ENCODE results near the gene TDRD12. TPM values are rescaled to one million over a fixed set of nuclear protein-coding genes. Genes with fewer than 3 reads are reported as not detected.

Gene TDRD12
- polyA plus RNA-seq, 4 donors = 0.26 to 1.1 (median 0.50) TPM

DNA sequence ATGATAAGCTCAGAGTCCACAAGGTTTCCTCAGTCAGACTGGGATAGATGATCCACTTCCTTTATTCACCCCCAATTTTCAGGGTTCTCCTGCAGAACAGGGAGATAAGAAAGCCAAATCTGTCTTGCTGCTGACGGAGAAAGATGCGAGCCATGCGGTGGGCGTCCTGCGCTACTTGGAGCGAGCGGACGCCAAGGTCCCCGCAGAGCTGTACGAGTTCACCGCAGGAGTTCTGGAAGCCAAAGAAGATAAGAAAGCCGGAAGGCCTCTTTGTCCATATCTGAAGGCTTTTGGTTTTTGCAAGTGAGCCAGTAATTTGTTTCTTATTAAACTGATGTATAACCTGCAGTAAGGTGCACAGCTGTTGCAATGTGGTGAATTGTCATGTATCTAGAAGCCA is 83.3 kb downstream of the TDRD12 start:
- DNase-seq (ENCODE audit: low read depth in 4 of 4, low spot score in 3 of 4) = no peak

DNA sequence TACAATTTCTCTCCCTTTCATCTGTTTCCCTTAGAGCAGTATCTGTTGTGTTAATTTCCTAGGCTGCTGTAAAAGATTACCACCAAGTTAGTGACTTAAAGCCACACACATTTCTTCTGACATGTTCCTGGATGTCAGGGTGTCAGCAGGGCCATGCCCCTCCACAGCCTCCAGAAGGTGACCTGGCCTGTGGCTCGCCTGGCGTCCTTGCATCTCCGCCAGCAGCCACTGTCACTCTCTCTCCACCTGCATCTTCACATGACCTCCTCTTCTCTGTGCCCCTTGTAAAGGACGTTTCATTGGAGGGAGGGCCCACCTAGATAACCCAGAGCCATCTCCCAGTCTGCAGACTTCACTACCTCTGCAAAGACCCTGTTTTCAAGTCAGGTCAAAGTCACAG is 88.7 kb downstream of the TDRD12 start:
- DNase-seq (ENCODE audit: low read depth in 4 of 4, low spot score in 3 of 4) = no peak

DNA sequence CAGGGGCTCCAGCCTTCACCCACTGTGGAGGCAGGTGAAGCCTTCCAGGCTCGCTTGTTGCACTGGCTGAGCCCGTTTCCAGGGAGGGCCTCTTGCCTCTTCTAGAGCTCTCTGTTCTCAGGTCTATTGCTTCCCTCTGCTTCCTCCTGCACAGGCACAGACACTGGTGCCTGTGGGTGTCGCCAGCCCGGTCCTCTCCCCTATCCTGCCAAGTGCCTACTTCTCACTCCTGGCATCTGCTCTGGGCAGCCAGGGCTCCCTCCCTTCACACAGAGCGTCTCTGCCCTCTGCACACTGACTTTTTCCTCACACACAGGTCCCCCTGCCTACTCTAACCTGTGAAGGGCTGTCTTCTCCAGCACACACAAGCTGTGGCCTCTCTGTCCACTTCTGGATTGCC is 89.7 kb downstream of the TDRD12 start:
- DNase-seq (ENCODE audit: low read depth in 4 of 4, low spot score in 3 of 4) = no peak

DNA sequence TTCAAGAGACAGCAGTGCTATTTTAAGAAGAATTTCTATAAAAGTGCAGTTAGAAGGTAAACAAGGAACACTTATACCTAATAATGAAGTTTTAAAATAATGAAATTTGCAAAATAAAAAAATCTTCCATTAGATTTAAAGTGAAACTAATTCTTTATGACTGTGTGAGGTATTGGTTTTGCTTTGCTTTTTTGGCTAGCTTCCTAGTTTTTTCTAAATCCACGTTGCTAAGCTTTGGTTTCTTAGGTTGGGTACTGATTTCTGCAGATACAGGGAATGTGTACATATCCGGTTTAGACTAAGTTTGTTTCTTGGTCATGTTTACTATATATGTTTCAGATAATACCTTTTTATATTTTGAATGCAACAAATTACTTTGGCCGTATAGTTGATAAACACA is 90.2 kb downstream of the TDRD12 start:
- no peak for DNase-seq (ENCODE audit: low read depth in 4 of 4, low spot score in 3 of 4)

DNA sequence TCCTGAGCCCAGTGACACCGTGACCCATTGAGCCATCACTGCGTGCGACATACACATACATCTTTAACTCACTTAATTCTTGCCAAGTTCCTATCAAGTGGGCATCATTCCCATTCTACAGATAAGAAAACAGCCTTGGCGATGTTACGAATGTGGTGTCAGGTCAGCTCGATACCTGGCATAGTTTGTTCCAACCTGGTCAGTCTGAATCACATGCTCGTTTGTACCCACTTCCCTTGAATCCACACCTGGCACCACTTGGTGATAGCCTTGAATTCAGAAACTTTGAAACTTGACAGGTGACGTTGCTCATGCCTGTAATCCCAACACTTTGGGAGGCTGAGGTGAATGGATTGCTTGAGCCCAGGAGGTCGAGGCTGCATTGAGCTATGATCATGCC is 90.9 kb downstream of the TDRD12 start:
- no peak for DNase-seq (ENCODE audit: low read depth in 4 of 4, low spot score in 3 of 4)

DNA sequence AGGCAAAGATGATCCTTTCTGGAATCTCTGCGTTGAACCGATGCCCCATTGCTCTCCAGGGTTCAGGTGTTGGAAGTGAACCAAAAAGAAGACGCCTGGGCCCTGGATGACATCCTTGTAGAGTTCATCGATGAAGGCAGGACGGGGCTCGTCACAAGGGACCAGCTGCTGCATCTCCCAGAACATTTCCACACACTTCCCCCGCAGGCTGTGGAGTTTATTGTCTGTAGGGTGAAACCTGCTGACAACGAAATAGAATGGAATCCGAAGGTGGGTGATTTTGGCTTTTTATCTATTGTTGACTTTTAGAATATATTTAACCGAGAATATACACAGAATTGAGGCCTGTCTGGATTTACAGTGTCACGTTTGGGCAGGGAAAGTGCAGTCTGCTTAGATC is 91.6 kb downstream of the TDRD12 start:
- no peak for DNase-seq (ENCODE audit: low read depth in 4 of 4, low spot score in 3 of 4)

DNA sequence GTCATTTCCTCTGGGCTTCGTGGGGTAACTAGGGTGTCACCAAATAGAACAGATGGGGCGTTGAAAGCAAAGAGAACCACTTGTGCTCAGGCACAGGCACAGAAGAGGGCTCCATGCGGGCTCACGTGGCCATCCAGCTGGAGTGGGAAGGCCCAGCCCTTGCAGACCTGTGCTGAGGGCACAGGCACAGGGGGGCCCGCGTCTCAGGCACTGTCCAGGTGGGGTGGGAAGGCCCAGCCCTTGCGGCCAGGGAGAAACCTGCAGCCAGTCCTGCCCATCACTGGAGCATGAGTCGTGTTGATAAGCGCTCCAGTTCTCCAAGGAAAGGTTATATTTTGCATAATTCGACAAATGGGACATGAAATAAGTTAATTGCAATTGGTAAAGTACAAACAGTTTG is 92.5 kb downstream of the TDRD12 start:
- DNase-seq (ENCODE audit: low read depth in 4 of 4, low spot score in 3 of 4) = no peak

DNA sequence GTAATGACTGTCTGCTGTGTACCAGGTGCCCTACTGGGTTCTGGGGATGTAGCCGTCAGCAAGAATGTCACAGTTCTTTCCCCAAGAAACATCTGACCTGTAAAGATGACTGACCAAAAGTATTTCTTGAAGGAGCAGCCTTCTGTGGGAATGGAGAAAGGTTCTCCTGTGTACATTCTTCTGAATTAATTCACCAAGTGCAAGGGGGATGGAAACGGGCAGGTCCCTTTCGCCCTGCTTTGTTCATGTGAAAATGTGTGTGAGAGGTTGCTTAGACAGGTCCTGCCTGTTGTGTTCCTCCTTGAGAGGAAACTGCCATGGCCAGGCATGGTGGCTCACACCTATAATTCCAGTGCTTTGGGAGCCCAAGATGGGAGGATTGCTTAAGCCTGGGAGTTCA is 93.0 kb downstream of the TDRD12 start:
- DNase-seq (ENCODE audit: low read depth in 4 of 4, low spot score in 3 of 4) = no peak

DNA sequence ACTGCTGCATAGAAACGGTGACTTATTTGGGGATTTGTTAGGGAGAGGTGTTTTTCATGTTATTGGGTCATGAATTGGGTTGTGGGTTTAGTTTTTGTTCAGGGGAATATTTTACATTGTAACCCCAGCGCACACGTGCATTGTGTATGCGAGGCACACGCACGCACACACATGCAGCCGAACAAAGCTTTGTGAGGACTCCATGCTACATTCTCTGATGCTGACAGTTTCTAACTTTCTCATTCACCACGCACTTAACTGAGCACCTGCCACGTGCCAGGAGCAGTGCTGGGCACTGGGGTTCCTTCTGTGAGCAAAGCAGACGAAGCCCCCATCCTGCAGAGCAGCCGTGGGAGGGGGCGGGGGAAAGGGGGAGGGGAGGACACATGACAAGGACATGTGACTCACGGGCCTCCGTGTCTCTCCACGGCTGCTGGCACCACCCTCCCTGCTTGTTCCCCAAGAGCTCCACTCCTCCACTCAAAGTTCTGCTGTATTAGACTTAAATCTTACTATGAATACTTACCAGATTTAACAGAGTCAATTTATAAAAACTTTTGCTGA is 94.4 kb downstream of the TDRD12 start:
- no peak for DNase-seq (ENCODE audit: low read depth in 4 of 4, low spot score in 3 of 4)

DNA sequence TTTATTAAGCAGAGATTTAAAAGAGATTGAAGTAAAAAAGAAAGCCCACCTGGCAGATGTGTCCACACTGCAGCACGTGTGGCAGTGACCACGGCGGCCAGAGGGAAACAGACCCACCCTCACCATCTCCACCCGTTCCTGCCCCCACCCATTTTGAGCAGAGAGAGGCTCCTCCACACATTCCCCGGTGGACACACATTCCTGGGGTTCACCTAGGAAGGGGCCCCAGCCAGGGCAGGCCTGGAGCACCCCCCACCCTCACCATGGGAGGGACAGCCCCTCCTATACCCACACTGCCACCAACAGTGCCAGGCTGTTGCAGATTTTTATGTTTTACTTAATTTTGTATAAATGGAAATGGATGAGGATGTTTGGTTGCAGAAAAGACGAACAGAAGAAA is 95.1 kb downstream of the TDRD12 start:
- DNase-seq (ENCODE audit: low read depth in 4 of 4, low spot score in 3 of 4) = no peak

DNA sequence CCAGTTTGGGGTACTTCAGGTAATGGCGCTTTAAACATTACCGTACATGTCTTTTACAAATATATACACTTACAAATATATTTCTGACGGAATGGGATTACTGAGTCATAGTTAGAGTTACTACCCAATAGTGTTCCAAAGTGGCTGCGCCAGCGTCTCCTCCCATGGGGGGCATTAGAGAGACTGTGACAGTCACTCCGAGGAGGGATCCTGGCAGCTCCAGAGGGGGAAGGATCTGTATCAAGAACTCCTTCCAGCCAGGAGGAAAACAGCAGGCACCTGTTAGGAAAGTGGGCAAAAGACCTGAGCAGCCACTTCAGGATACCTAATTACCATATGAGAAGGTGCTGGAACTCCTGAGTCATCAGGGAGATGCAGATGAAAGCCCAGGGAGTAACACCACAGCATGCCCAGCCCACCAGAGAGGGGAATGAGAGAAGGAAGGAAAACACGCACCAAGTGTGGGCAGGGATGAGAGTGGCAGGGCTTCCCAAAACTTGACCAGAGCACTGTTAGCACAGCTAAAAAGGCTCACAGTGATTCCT is 97.1 kb downstream of the TDRD12 start:
- DNase-seq (ENCODE audit: low read depth in 4 of 4, low spot score in 3 of 4) = no peak

DNA sequence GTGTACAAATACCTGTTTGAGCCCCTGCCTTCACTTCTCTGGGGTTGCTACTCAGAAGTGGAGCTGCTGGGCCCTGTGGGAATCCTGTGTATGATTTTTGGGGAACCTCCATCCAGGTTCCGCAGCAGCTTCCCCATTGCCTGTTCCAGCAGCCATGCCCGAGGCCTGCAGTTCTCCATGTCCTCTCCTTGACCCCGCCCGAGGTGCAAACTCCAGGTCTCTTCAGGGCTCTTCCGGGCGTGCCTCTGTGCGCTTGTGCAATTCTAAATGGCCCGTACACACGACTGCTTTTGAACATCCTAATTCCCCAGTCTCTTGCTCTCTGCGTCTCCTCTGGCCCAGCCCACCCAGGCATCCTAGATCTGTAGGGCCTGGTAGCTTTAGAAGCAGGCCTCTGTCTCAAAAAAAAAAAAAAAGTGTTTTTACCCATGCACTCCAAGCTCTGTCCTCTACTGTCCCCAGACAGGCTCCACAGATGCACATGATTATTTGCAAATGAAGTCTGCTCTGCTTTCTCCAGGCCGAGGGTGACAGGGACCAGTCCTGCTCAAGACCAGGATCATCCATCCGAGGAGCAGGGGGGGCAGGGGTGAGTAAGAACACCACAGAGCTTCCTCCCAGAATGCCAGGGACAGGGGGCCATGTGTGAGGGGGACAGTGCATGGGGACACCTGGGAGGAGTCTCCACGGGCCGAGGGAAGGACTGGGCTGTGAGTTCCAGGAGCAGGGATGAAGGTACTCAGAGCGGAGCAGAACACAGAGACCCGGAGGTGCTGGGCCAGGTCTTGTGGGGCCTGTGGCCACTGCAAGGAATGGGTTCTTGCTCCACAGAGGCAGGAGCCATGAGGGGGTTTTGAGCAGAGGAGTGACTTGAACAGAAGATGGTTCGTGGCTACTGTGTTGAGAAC is 98.3 kb downstream of the TDRD12 start:
- DNase-seq (ENCODE audit: low read depth in 4 of 4, low spot score in 3 of 4) = no peak

DNA sequence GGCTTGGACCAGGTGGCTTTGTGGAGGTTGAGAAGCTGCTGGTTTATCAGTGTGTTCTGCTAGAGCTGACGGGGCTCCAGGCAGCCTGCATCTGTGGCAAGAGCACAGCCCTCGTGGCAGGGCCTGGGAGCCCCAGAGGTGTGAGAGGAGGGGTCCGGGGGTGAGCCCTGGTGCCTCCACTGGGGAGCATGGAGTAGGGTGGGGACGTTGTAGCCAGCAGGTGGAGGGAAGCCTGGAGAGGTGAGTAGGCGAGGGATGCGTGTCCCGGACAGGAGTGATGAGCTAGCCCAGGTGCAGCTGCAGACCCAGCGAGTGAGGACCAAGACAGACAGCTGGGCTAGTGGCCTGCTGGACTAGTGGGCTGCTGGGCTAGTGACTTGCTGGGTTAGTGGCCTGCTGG is 99.0 kb downstream of the TDRD12 start:
- no peak for DNase-seq (ENCODE audit: low read depth in 4 of 4, low spot score in 3 of 4)

DNA sequence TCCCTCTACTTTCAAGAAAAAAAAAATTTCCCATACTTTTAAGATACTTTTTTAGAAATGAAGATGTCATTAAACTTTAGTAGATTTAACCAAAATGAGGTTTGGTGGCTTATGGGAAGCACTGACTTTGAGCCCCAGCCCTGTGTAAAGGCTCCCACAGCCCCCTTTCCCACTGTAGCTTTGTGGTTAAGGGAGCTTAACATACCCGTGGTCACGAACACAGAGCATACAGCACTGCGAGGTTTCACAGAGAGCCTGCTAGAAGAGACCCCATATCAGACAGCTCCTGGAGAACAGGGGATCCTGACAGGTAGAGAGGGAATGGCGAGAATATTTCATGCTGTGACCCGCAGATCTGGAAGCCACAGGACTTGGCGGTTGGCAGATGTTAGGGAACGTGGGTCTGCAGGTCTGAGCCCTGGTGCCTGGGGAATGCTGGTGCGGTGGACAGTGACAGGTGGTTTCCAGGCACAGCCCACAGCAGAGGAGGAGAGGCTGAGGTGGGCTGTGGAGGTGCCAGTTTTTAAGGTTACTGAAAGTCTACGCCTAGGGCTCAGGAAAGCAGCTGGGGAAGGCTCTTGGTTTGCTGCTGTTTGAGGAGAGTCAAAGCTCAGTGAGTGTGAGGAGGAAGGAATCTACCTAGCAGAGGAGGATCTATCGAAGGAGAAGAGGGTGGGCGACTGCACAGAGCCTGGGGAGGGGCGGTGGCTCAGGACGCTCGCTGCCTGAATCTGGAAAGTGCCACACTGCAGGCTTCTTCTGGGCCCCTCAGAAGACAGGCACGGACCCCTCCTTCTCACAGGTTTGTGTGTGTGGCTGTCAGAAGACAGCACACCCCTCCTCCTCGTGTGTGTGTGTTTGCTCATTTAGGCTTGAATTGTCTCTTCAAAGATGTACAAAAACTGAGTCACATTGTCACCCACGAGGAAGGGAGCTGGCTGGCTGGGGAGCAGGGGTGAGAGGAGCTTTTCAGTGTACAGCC is 100.1 kb downstream of the TDRD12 start:
- no peak for DNase-seq (ENCODE audit: low read depth in 4 of 4, low spot score in 3 of 4)

DNA sequence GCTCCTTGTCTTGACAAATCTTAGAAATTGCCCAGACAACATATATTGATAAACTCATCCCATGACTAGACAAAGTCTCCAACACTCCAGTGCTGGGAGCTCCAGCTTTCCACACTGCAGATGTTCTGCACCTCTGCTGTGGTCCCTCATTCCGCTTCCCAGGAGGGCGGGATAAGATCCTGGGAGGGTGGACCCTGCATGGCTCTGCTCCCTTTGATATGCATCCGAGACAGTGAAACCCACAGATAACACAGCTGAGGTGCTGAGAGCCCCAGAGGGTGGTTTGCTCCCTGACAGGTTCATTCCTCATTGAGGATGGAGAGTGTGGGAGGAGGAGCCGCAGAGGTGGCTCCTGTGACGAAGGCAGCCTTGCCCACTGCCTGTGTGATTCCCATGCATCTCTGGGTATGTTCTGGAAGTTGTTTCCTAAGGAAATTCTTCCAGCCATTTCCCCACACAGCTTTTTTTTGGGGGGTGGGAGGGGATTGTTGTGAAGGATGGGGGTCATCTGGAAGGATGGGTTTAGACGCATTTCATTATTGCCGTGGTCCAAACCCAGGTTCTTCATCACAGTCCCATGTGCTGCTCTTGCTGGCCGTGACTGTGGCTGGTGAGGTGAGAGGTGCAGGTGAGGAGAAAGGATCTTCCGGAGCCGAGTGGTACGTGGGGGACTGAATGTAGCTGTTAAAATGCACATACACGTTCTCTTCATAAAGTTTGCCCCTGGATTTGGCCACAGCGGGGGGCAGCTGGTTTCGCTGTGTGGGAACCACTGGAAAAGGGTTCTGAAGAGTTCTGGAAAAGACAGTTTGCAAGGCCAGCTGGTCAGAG is 103.6 kb downstream of the TDRD12 start:
- no peak for DNase-seq (ENCODE audit: low read depth in 4 of 4, low spot score in 3 of 4)

DNA sequence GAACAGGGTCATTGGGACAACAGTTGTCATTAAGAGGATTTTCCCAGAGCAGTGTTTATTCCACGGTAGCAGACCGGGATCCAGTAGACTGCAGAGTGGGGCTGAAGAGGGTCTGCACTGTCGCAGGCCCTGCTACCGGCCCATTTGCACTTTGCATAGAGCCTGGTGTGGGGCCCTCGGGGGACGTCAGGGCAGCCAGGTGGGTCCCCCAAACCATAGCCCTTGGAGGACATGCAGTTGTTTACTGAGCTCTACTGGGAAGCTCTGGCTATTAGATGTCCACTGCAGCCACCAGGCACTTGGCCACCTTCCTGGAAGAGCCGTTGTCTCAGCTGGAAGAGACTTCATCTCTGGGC is 104.2 kb downstream of the TDRD12 start:
- DNase-seq (ENCODE audit: low read depth in 4 of 4, low spot score in 3 of 4) = no peak

DNA sequence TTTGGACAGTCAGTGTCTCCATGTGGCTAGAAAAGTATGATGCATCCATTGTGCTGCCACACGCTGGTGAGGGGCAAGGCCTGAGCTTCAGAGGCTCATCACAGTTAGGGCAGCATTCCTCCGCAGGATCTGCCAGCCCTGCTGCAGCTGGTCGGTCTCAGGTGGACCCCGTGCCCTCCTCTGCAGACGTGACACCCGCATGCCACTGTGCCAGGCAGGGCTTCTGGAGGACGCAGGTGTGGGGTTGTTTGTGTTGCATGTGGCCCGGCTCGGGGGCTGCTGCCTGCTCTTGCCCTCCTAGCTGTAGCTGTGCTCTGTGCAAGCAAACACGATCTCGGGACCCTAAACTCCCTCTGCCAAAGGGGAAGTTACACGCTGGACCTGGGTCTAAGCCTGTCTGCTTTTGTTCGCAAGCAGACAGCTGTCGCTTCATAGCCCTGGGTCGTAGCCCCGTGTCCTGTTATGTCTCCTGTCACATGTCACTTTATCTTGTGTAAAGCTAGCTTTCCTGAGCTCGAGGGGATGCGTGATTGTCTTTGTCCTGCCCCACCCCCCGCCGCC is 104.7 kb downstream of the TDRD12 start:
- peak in 1 of 4 donors; percentile 7 for DNase-seq (ENCODE audit: low read depth in 4 of 4, low spot score in 3 of 4)

DNA sequence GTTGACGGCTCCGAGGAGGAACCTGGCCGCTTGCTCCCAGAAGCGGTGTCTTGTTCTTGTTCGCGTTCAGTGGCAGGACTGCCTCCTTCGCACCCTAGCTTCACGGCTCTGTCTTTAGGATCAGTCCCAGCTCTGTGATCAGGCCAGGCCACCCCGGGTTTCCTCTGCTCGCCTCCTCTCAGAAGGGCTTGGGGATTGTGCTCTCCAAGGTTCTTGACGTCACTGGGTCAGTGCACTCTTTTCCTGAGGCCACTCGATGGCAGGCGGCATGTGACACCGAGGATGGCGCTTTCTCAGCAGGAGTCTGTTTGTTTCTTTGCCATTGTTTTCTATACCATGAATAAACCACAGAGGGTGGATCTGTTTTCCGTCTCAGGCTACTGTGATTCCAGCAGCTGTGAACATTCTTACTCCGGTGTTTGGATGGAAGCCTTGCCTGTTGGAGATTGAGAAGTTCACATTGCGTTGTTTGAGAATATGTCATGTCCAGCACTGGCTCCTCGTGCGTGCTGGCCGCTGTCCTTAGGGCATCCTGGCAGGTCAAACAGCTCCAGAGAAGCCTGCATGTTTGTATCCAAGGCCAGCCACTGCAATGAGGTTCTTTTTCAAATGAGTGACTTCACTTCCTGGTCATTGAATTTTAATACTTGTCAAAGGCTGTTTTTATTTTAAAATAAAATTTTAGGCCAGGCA is 105.5 kb downstream of the TDRD12 start:
- peak in 1 of 4 donors; percentile 11 for DNase-seq (ENCODE audit: low read depth in 4 of 4, low spot score in 3 of 4)

DNA sequence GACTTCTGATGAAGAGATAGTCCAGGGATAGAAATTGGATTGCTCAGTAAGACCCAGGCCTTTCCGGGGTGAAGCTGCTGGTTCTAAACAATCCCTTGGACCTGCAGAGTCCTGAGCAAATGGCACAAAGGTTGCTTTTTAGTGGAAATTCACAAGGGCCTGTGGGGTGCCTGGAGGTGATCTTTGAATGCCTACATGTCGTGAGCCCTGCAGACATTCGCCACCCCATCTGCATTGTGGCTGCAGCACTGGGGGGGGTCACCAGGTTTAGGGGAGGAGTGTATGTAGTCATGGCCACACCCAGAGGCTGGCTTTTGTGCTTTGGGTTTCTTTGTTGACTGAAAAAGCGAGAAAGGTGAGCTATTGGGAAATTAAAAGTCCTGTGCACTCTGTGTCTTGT is 108.6 kb downstream of the TDRD12 start:
- no peak for DNase-seq (ENCODE audit: low read depth in 4 of 4, low spot score in 3 of 4)

All from left renal pelvis (tissue), 4 donors.